Right atrium auricular region (tissue), 2 donors: Measurements from ENCODE around the gene GZMM. TPM values are rescaled to one million over a fixed set of nuclear protein-coding genes. Genes with fewer than 3 reads are reported as not detected.

Experiments used
- DNase-seq: peaks from one replicate; pipeline ENCODE4 v3.0.0-alpha.2; 2019; ENCODE audit warnings: low spot score
- H3K27ac ChIP-seq, 2 donors: fragments of 200-600 bp; sonication (generic); 1 replicate in 1 of 2; 2 replicates in 1 of 2; pipeline ENCODE4 v1.5.1; 2016 to 2019
- H3K27me3 ChIP-seq, 2 donors: fragments of 200-600 bp; sonication (generic); one replicate each; pipeline versions ENCODE4 v1.5.1 to v1.6.0; 2017 to 2019
- H3K36me3 ChIP-seq: fragments of 200-600 bp; sonication (generic); one replicate; pipeline ENCODE4 v1.5.1; 2016
- H3K4me1 ChIP-seq, 2 donors: fragments of 200-600 bp; sonication (generic); one replicate each; pipeline versions ENCODE4 v1.5.1 to v1.6.0; 2017 to 2019
- H3K4me3 ChIP-seq, 2 donors: fragments of 200-600 bp; sonication (generic); 1 replicate in 1 of 2; 2 replicates in 1 of 2; pipeline ENCODE4 v1.5.1; 2017 to 2019; ENCODE audit warnings: mild to moderate bottlenecking in 1 of 2, moderate library complexity in 1 of 2
- H3K9me3 ChIP-seq, 2 donors: fragments of 200-600 bp; sonication (generic); one replicate each; pipeline ENCODE4 v1.5.1; 2019
- total RNA-seq, 2 donors: library from RNA; depleted of rRNA; stranded (reverse); fragments of >200 nt; gene quantifications; one replicate each; pipeline ENCODE4 v1.1.0, GENCODE V29; 2016
- TF ChIP-seq, protein P1 (sequence below), 2 donors: fragments of 200-600 bp; sonication (generic); IDR thresholded peaks; one replicate each; pipeline ENCODE4 v1.5.1; 2019; ENCODE audit warnings: antibody characterized with exemption in 2 of 2

Gene GZMM
- total RNA-seq, 2 donors from 2014 or later, result 0.79 TPM; not detected in 1

GRCh38 chr19:496986-497385 lies 46.9 kb upstream of the GZMM start:
- peaks cover 0 to 21% of the 10 kb centered on the region in 2 donors for H3K4me1 ChIP-seq
- TF ChIP-seq, protein P1, sequence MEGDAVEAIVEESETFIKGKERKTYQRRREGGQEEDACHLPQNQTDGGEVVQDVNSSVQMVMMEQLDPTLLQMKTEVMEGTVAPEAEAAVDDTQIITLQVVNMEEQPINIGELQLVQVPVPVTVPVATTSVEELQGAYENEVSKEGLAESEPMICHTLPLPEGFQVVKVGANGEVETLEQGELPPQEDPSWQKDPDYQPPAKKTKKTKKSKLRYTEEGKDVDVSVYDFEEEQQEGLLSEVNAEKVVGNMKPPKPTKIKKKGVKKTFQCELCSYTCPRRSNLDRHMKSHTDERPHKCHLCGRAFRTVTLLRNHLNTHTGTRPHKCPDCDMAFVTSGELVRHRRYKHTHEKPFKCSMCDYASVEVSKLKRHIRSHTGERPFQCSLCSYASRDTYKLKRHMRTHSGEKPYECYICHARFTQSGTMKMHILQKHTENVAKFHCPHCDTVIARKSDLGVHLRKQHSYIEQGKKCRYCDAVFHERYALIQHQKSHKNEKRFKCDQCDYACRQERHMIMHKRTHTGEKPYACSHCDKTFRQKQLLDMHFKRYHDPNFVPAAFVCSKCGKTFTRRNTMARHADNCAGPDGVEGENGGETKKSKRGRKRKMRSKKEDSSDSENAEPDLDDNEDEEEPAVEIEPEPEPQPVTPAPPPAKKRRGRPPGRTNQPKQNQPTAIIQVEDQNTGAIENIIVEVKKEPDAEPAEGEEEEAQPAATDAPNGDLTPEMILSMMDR (IDR thresholded peaks at IDR 0.05), result no peak
- H3K4me3 ChIP-seq, result no peak overlapping the region
- no peaks in the 10 kb centered on the region for H3K9me3 ChIP-seq
- no peaks in the 10 kb centered on the region for H3K36me3 ChIP-seq
- H3K27me3 ChIP-seq, result peaks cover 8 to 21% of the 10 kb centered on the region in 2 donors
- no peak overlapping the region for H3K27ac ChIP-seq
- DNase-seq, result no peak

- Histone ChIP-seq H3K36me3 (no peaks in the 10 kb centered on the region), H3K4me3 (peak overlapping the region in 1 of 2 donors; percentile 11), H3K27ac (no peak overlapping the region), H3K4me1 (peaks cover 0 to 21% of the 10 kb centered on the region in 2 donors), H3K27me3 (peaks cover 8 to 21% of the 10 kb centered on the region in 2 donors), H3K9me3 (no peaks in the 10 kb centered on the region)
- TF ChIP-seq, protein P1 (IDR thresholded peaks at IDR 0.05), result no peak
- DNase-seq, result no peak
These were observed 46.4 kb upstream of the GZMM start for GRCh38 chr19:497491-497868.

- Histone ChIP-seq H3K36me3 (no peaks in the 10 kb centered on the region), H3K27ac (no peak overlapping the region), H3K27me3 (peaks cover 8 to 21% of the 10 kb centered on the region in 2 donors), H3K4me1 (peaks cover 0 to 21% of the 10 kb centered on the region in 2 donors), H3K9me3 (no peaks in the 10 kb centered on the region), H3K4me3 (peak overlapping the region in 1 of 2 donors; percentile 11)
- DNase-seq, result no peak
- TF ChIP-seq, protein P1 (IDR thresholded peaks at IDR 0.05), result no peak
These were observed 45.9 kb upstream of the GZMM start for GRCh38 chr19:497869-498510.

GRCh38 chr19:498511-498891 lies 45.4 kb upstream of the GZMM start:
- no peak for DNase-seq
- Histone ChIP-seq H3K27me3 (peaks cover 8 to 21% of the 10 kb centered on the region in 2 donors), H3K4me3 (no peak overlapping the region), H3K4me1 (peaks cover 0 to 21% of the 10 kb centered on the region in 2 donors), H3K27ac (no peak overlapping the region), H3K36me3 (no peaks in the 10 kb centered on the region), H3K9me3 (no peaks in the 10 kb centered on the region)
- TF ChIP-seq, protein P1 (IDR thresholded peaks at IDR 0.05), result no peak

- peaks cover 8 to 21% of the 10 kb centered on the region in 2 donors for H3K27me3 ChIP-seq
- H3K9me3 ChIP-seq, result no peaks in the 10 kb centered on the region
- TF ChIP-seq, protein P1 (IDR thresholded peaks at IDR 0.05), result no peak
- peaks cover 0 to 21% of the 10 kb centered on the region in 2 donors for H3K4me1 ChIP-seq
- no peak overlapping the region for H3K4me3 ChIP-seq
- no peak for DNase-seq
- no peaks in the 10 kb centered on the region for H3K36me3 ChIP-seq
- H3K27ac ChIP-seq, result no peak overlapping the region
These were observed 44.8 kb upstream of the GZMM start for GRCh38 chr19:498977-499623.
